SU-DHL-6 (cell line): ENCODE data around the gene FAM107A.

Source experiments
- H2AFZ ChIP-seq: fragments of 200-600 bp; sonication (generic); 2 replicates; pipeline ENCODE4 v1.6.1; 2014; ENCODE audit warnings: low read depth, mild to moderate bottlenecking, moderate library complexity, mixed read lengths, antibody characterized with exemption, low read length; ENCODE audit not compliant: severe bottlenecking
- H3F3A ChIP-seq: fragments of 200-600 bp; shearing (Covaris generic); 2 replicates; pipeline ENCODE4 v1.6.0; 2016; ENCODE audit warnings: antibody characterized with exemption, mild to moderate bottlenecking; ENCODE audit not compliant: insufficient read depth
- H3K27ac ChIP-seq: fragments of 200-600 bp; sonication (generic); 2 replicates; pipeline ENCODE4 v1.5.1; 2016; ENCODE audit warnings: low read depth, mild to moderate bottlenecking, low read length, moderate library complexity, mixed read lengths
- H3K27me3 ChIP-seq: fragments of 200-600 bp; sonication (generic), shearing (Covaris generic); 2 replicates; pipeline ENCODE4 v1.6.0; 2014; ENCODE audit warnings: mild to moderate bottlenecking, low read length
- H3K36me3 ChIP-seq: fragments of 200-600 bp; sonication (generic); 2 replicates; pipeline ENCODE4 v1.6.1; 2014; ENCODE audit warnings: mild to moderate bottlenecking, low read length, mixed read lengths
- H3K4me2 ChIP-seq: fragments of 300-600, 200-600 bp; shearing (Covaris generic), sonication (generic); 2 replicates; pipeline ENCODE4 v1.6.0; 2014; ENCODE audit warnings: low read length, low read depth, mild to moderate bottlenecking; ENCODE audit not compliant: poor library complexity, severe bottlenecking
- H3K4me3 ChIP-seq: fragments of 200-600 bp; sonication (generic); 2 replicates; pipeline ENCODE4 v1.5.1; 2014; ENCODE audit warnings: antibody characterized with exemption, low read length, mild to moderate bottlenecking, mixed read lengths; ENCODE audit not compliant: insufficient read depth, poor library complexity, severe bottlenecking
- H3K79me2 ChIP-seq: fragments of 200-600 bp; sonication (generic); 2 replicates; pipeline ENCODE4 v1.6.1; 2014; ENCODE audit warnings: mild to moderate bottlenecking, low read length, moderate library complexity; ENCODE audit not compliant: insufficient read depth
- H3K9ac ChIP-seq: fragments of 200-600 bp; sonication (generic); 2 replicates; pipeline ENCODE4 v1.7.0; 2014; ENCODE audit warnings: mild to moderate bottlenecking, low read length
- H3K9me2 ChIP-seq: fragments of 200-600 bp; sonication (generic); replicated peaks from 2 replicates; pipeline ENCODE4 v1.6.1; 2014; ENCODE audit warnings: low read length; ENCODE audit not compliant: insufficient read depth
- H3K9me3 ChIP-seq: fragments of 200-600 bp; sonication (generic); 2 replicates; pipeline ENCODE4 v1.6.1; 2014; ENCODE audit warnings: low read length, mixed read lengths; ENCODE audit not compliant: insufficient read depth
- H4K20me1 ChIP-seq: fragments of 200-600 bp; sonication (generic); 2 replicates; pipeline ENCODE4 v1.6.1; 2014; ENCODE audit warnings: low read depth, mild to moderate bottlenecking, antibody characterized with exemption, low read length, moderate library complexity, mixed read lengths
- EZH2phosphoT487 ChIP-seq: fragments of 200-600 bp; sonication (generic), shearing (Covaris generic); conservative IDR thresholded peaks from 2 replicates; pipeline ENCODE4 v1.6.1; 2018; ENCODE audit warnings: mild to moderate bottlenecking, antibody characterized with exemption, low read length, moderate library complexity, mixed read lengths
- TF ChIP-seq, protein P1 (sequence below): fragments of 200-600 bp; sonication (generic); IDR thresholded peaks from one replicate; pipeline ENCODE4 v1.5.1; 2017; ENCODE audit warnings: antibody characterized with exemption, mild to moderate bottlenecking, low read length, moderate library complexity; ENCODE audit not compliant: insufficient read depth, poor library complexity, severe bottlenecking

The FAM107A gene

DNA sequence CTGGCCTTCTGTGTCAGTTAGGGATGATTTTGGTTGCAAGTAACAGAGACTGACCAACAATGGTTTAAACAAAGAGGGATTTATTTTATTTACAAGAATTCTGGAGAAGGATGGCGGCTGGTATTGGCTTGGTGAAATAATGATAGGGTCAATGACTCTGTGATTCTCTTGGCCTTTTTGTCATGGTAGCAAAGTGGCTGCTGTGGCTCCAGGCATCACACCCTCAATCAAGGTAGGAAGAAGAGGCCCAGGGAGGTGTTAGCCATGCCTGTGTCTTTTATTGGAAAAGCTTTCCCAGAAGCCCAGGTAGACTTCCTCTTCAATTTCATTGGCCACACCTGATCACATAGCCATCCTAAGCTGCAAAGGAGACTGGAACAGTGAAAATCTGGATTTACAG, 13.1 kb downstream of the FAM107A start:
- H3K79me2 ChIP-seq: no peaks in the 10 kb centered on the region
- H3K9ac ChIP-seq: no peak overlapping the region
- no peak overlapping the region for H2AFZ ChIP-seq
- H3K9me3 ChIP-seq: no peaks in the 10 kb centered on the region
- H3K4me3 ChIP-seq: no peak overlapping the region
- no peaks in the 10 kb centered on the region for H3K36me3 ChIP-seq
- no peak overlapping the region for H3K4me2 ChIP-seq
- no peak for TF ChIP-seq EZH2phosphoT487
- TF ChIP-seq, protein P1, sequence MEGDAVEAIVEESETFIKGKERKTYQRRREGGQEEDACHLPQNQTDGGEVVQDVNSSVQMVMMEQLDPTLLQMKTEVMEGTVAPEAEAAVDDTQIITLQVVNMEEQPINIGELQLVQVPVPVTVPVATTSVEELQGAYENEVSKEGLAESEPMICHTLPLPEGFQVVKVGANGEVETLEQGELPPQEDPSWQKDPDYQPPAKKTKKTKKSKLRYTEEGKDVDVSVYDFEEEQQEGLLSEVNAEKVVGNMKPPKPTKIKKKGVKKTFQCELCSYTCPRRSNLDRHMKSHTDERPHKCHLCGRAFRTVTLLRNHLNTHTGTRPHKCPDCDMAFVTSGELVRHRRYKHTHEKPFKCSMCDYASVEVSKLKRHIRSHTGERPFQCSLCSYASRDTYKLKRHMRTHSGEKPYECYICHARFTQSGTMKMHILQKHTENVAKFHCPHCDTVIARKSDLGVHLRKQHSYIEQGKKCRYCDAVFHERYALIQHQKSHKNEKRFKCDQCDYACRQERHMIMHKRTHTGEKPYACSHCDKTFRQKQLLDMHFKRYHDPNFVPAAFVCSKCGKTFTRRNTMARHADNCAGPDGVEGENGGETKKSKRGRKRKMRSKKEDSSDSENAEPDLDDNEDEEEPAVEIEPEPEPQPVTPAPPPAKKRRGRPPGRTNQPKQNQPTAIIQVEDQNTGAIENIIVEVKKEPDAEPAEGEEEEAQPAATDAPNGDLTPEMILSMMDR: no peak
- no peaks in the 10 kb centered on the region for H3K9me2 ChIP-seq
- no peak overlapping the region for H3K27ac ChIP-seq
- no peaks in the 10 kb centered on the region for H3F3A ChIP-seq
- no peaks in the 10 kb centered on the region for H4K20me1 ChIP-seq
- H3K27me3 ChIP-seq: no peaks in the 10 kb centered on the region

GRCh38 chr3:58563386-58564035, 13.7 kb downstream of the FAM107A start:
- Histone ChIP-seq H3K9ac (no peak overlapping the region), H3K36me3 (no peaks in the 10 kb centered on the region), H2AFZ (no peak overlapping the region), H3K9me3 (no peaks in the 10 kb centered on the region), H3K9me2 (no peaks in the 10 kb centered on the region), H3K27me3 (no peaks in the 10 kb centered on the region), H4K20me1 (no peaks in the 10 kb centered on the region), H3K4me2 (no peak overlapping the region), H3K4me3 (no peak overlapping the region), H3K79me2 (no peaks in the 10 kb centered on the region), H3K27ac (no peak overlapping the region), H3F3A (no peaks in the 10 kb centered on the region)
- TF ChIP-seq, protein P1: no peak

DNA sequence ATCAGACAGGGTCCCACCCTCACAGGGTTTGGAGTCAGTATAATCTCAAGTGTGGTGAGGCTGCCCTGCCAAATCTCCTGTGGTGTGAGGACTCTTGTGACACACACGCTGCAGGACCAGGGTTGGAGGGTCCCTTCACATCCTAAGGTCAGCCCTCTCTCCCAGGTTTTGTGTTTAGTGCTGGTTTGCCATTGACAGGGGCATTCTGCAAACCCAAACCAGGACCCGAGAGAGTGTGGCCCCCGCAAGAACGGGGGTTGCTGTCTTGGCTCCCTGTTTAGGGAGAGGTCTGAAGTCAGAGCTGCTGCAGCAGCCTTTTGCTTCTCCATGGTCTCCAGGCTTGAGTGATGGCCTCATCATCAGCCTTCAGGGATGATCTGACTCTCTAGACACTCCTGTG, 14.7 kb downstream of the FAM107A start:
- H3K9me2 ChIP-seq: no peaks in the 10 kb centered on the region
- no peaks in the 10 kb centered on the region for H3K79me2 ChIP-seq
- no peaks in the 10 kb centered on the region for H3K27me3 ChIP-seq
- no peaks in the 10 kb centered on the region for H3K36me3 ChIP-seq
- TF ChIP-seq EZH2phosphoT487: no peak
- TF ChIP-seq, protein P1: no peak
- no peak overlapping the region for H3K9ac ChIP-seq
- no peaks in the 10 kb centered on the region for H4K20me1 ChIP-seq
- H3K4me2 ChIP-seq: no peak overlapping the region
- no peaks in the 10 kb centered on the region for H3F3A ChIP-seq
- no peaks in the 10 kb centered on the region for H3K9me3 ChIP-seq
- H2AFZ ChIP-seq: no peak overlapping the region
- no peak overlapping the region for H3K4me3 ChIP-seq
- no peak overlapping the region for H3K27ac ChIP-seq
